NOMO-1 treated with DMSO at 0.1 percent for 48 hours (cell line): ENCODE results near the gene MIEF2.
A peak's percentile ranks its signal among the peaks of the same experiment; 100 is the strongest.
"Not testable (repeated sequence)": the region's sequence is repeated elsewhere in the genome, so short reads cannot be mapped to it uniquely, and the experiment has no call there.

Experiments used
- DNase-seq: peaks from one replicate; lab custom pipeline; 2025; ENCODE audit not compliant: unreplicated experiment; lab: John Stamatoyannopoulos, UW

The MIEF2 gene

DNA sequence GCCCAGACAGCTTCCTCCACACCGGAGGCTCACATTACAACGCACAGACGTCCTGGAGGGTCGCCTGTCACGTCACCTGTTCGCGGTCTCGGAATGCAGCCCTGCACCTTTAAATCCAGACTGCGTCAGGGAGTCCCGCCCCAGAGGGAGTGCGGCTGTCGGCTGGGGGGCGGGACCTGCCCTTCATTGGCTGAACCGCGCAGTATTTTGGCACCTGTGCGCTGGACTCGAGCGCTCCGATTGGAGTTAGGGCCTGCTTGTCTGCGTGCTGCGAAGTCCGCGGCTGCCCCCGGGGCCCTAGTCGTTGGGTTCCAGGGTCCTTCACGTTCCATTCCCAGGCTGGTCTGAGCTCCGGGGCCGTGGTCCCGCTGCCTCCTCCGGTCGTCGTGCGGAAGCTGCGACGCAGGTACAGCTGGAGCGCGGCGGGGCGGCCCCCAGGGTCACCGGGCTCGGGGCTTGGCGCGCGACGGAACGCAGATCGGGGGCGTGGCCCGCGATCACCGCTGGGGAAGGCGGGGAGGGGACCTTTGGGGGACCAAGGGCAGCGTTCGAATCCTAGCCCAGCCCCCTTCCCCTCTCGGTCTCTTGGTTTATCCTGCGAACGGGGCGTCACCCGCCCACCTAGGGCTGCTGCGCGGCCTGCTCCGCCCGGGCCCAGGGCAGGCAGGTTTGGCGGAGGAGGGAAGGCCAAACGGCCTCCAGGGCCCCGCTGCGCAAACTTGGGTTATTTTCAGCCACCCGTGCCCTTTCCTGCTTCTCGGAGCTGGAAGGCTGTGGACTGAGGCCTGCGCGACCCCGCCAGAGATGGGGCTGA, at the start of gene MIEF2:
Gene MIEF2, plus strand, starts transcription at position 331 of the 814 bp plus-strand sequence. CDS start 2,059 bp downstream, outside the sequence.
- DNase-seq, result peak; percentile 95

- no peak for DNase-seq
Measured at GRCh38 chr17:18213666-18214270, 46.7 kb upstream of the MIEF2 start.

- not testable (repeated sequence) for DNase-seq
Measured at GRCh38 chr17:18216906-18217305, 43.6 kb upstream of the MIEF2 start.

DNA sequence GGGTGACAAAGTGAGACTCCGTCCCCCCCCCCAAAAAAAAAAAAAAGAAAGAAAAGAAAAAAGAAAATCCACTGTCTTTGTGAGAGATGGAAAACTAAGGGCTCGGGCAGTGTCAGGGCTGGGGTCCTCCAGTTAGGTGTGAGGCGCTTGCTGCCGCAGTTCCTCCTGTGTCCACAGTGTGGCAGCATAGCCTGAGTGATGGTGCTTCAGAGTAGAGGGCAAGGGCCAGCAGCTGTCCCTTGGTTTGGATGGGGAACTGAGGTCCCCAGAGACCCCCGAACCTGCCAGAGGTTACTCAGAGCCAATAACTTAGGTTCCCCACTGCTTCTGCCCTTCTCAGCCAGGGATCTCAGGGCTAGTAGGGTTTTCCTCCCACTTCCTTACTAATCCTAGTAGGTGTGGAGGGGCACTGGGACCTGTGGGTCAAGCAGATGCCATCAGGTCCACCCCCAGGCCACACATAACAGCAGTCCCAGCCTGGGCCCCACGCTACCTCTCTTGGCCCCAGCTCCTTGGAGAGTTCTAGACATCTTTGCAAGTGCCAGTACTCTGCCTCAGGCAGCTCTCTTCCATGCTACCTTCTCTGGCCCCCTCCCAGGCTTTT, 42.9 kb upstream of the MIEF2 start:
- DNase-seq, result peak; percentile 48

DNA sequence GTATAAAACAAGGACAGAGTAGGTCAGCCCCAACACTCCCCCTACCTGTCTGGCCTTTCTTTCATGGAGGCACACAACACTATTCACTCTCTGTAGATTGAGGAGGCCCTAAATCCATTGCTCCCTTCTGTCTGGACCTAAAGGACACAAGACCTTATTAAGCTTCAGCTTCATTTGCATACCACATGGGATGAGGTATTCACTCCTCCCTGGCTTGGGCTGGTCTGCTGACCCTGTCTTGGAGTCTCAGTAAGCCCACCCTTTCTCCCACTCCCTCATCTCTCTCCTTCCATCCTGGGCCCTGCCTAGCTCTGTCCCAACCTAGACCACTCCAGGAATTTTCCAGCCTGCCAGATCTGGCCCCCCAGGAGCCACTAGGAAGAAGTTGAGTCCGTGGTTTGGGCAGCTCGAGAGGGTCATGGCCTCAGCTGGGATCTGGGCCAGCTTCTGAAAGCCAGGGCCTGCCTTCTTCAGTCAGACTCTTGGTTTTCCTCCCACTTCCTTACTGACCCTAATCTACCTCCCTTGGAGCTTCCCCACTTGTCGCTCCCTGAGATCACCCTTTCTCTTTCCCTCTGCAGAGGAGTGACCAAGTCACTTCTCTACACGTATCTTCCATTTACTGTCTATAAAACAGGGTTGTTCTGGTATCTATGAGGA, 41.6 kb upstream of the MIEF2 start:
- no peak for DNase-seq

DNA sequence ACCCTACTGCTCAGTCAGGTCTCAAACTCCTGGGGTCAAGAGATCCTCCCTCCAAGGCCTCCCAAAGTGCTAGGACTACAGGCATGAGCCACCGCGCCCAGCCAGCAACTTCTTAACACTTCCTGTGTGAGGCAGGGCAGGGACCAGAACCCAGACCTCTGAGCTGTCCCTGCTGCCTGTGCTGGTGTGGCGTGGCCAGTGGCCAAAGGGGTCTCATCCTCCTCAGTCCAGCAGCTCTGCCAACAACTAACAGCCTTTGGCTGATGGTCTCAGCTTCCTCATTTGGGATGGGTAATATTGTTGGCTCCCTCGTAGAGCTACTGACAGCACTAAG, 36.4 kb upstream of the MIEF2 start:
- DNase-seq, result no peak

GRCh38 chr17:18224387-18225120, 35.9 kb upstream of the MIEF2 start:
- no peak for DNase-seq

GRCh38 chr17:18225121-18225641, 35.3 kb upstream of the MIEF2 start, which contains the start of gene LLGL1:
LLGL1 (plus strand) TSS chr17:18225635; CDS start chr17:18225683, 48 bp downstream.
- DNase-seq, result peak; percentile 91

DNA sequence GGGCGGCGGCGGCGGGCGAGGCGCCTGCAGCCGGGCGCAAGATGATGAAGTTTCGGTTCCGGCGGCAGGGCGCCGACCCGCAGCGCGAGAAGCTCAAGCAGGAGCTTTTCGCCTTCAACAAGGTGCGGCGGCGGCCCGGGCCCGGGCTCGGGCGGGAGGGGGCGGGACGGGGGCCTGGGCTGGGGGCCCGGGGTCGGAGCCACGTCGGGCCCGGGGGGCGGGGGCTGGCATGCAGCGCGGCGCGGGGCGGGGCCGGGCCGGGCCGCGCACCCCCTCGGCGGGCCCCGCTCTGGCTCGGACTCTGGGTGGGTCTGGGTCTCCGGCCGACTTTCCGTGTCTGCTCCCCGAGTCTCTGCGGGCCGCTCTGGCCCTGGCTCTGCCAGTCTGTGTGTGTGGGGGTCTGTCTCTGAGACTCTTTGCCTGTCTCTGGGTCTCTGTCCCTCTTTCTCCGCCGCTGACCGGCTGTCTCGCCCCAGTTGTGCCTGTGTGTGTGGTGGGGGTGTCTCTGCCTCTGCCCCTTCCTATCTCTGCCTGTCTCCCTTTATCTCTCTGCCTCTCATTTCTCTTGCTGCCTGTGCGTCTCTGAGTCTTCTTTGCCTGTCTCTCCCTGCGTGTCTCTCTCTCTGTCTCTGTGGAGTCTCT, 34.7 kb upstream of the MIEF2 start:
- DNase-seq, result no peak

DNA sequence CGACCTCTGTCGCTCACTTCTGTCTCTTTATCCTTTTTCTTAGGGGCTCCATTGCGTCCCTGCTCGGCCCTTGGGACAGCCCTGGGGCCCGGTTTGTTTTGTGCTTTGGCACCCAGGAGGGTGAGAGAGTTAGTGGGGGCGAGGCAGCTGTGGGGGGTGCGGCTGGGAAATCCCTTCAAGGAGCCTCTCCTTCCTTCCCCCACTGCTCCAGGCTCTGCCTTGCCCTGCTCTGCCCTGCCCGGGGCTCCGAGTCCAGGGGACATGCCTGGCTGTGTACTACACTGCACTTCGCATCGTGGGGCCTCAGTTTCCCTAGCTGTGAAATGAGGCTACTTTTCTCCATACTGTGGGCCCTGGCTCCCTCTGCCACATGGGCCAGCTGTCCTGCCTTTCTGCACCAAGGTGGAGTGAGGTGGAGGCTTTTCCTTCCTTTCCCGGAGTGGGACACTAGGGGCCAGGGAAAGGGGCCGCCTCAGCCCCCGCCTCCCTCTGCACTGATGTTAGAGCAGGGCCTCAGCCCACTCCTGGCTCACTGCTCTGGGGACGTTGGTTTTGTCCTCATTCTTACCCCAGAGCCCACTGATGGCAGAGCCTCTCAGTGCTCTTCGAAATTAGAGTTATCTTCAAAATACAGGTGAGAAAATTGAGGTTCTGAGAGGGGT, 34.0 kb upstream of the MIEF2 start:
- no peak for DNase-seq

- no peak for DNase-seq
Measured at GRCh38 chr17:18227635-18228034, 32.8 kb upstream of the MIEF2 start.

DNA sequence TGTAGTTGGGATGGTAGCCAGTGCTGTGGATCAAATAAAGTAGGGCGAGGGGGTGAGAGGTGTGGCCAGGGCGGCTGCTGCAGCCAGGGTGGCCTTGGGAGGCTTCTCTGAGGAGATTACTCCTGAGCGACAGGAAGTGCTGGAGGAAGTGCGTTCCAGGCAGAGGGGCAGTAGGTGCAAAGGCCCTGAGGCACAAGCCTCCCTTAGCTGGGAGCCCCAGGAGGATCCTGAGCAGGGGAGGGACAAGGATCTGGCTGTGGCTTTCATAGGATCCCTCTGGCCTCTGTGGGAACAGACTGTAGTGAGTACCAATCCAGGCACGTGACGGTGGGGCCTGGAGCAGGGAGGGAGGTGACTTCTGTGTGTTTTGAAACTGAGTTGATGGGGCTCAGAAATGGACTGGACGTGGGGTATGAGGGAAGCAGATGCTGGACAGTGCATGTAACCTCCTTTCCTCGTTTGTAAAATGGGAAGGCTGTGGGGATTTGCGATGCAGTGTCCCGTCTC, 32.2 kb upstream of the MIEF2 start:
- no peak for DNase-seq

DNA sequence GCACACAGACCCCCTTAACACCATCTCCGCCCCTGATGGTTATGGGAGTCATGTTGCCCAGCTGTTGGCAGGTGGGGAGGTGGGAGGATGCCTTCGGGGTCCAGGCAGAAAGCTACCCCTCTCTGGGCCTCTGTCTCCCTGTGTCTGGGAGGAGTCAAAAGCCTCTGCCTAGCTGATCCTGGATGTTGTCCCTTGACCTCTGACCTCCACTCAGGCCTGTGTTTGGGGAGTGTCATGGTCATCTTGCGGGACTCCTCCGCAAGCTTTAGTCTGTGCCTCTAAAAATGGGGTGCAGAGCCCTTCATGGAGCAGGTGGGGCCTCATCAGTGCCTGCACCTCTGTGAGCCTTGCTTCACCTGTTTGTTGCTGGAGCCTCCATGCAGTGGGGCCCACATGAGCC, 31.2 kb upstream of the MIEF2 start:
- DNase-seq, result no peak

DNA sequence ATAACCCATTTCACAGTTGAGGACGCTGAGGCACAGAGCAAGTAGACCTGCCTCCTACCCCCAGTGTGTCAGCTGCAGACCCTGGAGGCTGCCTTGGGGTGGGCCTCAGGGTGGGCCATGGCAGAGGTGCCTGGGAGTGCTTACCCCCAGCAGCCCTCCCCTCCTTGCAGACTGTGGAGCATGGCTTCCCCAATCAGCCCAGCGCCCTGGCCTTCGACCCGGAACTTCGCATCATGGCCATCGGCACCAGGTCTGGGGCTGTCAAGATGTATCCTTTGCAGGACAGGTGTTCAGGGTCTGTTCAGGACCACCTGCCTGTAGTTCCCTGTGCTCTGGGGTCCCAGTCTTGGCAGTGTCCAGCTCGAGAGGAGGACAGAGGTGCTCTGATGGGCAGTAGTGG, 30.7 kb upstream of the MIEF2 start:
- no peak for DNase-seq

- DNase-seq, result no peak
Measured at GRCh38 chr17:18230288-18231141, 29.9 kb upstream of the MIEF2 start.

DNA sequence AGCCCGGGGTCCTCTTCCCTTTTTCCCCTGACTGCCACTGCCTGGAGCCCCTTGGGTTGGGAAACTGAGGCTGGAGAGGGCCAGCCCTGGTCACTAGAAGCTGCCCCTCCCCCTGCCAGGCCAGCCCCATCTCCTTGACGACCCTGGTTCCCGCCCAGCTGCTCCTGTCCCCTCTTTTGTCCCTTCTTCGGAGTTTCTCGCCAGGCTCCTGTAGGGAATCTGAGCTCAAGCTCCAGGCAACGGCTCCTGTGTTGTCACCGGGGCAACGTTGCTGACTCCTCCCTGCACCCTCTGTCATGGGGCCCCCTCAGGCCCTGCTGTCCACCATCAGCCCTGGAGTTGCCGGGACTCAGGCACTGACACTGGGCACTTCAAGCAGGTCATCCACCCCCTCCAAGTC, 29.3 kb upstream of the MIEF2 start:
- no peak for DNase-seq

- DNase-seq, result no peak
Measured at GRCh38 chr17:18233803-18234518, 26.5 kb upstream of the MIEF2 start.

GRCh38 chr17:18234853-18235380, 25.5 kb upstream of the MIEF2 start:
- DNase-seq, result no peak
